HUDEP-2 (cell line): ENCODE measurements around the gene RPS25.
"Not testable (repeated sequence)": the region's sequence is repeated elsewhere in the genome, so short reads cannot be mapped to it uniquely, and the experiment has no call there.

ENCODE experiments used
- DNase-seq, 76 experiments: peaks; one replicate each; lab custom pipeline; 2025; ENCODE audit not compliant: unreplicated experiment in 76 of 76; lab: John Stamatoyannopoulos, UW

The RPS25 gene

DNA sequence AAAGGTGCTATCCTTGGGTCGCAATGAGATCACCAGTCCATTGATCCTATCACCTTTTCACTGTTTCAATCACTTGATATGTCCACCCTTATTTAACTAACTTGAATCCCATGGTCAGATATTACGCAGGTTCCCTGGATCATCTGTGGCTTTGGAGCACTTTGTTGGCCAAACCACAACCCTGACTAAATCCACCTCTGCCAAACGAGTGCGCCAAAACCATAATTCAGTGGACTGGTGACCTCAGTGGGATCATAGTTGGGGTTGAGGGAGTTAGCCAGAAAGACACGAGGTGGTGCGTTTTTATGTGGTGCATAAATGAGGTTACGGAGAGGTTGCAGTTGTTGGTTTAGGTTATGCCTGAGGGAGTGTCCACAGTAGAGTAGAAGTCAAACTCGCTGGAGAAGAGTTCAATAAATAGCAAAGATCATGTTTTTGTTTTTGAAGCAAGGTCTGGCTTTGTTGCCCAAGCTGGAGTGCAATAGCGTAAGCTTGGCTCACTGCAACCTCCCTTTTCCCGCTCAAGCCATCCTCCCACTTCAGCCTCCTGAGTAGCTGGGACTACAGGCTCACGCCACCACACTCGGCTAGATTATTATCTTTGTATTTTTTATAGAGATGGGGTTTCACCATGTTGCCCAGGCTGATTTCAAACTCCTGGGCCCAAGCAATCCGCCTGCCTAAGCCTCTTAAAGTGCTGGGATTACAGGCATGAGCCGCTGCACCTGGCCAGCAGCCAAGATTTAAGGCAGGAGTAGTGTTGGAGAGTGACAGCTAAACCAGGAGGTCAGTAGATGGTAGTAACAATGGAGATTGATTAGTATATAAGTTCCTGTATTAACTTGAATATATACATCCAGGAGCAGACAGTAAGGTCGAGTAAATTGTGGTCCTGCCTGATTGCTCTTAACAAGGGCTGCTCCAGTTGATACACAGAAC, 42.1 kb downstream of the RPS25 start:
- DNase-seq: no peak

DNA sequence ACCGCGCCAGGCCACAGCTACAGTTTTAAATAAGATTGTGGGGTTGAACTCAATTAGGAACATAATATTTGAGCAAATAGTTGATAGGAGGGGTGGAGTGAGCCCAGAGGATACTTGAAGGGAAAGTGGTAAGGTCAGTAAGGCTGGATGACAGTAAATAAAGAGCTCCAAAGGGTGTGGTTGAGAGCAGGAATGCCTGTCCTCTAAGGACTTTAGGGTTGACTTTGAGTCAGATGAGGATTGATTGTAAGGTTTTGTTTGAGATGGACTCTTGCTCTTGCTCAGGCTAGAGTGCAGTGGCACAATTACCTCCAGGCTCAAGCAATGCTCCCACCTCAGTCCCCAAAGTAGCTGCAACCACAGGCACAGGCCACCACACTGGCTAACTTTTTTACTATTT, 44.2 kb downstream of the RPS25 start:
- no peak for DNase-seq

DNA sequence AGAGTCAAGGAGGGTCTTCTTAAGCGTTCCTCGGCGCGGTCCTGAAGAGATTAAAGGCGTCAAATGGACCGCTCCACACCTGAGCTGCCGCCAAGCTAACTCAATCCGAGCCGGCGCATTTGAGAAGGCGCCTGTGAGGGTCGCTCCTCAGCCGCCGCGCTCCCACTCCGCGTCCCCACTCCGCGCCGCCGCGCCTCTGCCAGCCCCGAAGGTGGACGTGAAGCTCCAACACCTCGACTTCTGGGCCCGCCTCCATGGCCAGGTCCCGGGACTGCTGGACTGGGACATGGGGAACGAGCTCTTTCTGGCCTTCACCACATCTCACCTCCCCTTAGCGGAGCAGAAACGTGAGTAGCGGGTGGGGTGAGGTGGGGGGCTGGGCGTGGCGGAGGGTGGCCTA, 46.5 kb downstream of the RPS25 start, which contains the start of gene FOXR1:
TSS of gene FOXR1 (plus strand) at position 116 of the 400 bp plus-strand sequence. CDS start at position 287, 171 bp downstream.
- no peak for DNase-seq

DNA sequence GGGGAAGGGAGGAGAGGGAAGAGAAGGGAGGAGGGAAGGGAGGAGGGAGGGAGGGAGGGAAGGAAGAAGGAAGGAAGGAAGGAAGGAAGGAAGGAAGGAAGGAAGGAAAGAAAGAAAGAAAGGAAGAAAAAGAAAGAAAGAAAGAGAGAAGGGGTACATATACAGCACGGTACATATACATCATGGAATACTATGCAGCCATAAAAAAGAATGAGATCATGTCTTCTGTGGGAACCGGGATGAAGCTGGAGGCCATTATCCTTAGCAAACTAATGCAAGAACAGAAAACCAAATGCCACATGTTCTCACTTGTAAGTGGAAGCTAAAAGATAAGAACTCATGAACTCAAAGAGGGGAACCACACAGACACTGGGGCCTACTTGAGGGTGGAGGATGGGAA, 48.6 kb downstream of the RPS25 start:
- not testable (repeated sequence) for DNase-seq
